H7 (cell line): Measurements from ENCODE around the gene DPP10. TPM values are rescaled to one million over a fixed set of nuclear protein-coding genes. Genes with fewer than 3 reads are reported as not detected.
"Not testable (repeated sequence)": the region's sequence is repeated elsewhere in the genome, so short reads cannot be mapped to it uniquely, and the experiment has no call there.

Experiments
- DNase-seq: peaks from one replicate; pipeline ENCODE4 v3.0.0; 2012
- H3K27me3 ChIP-seq: 2 replicates; pipeline ENCODE4 v1.6.0; 2011; ENCODE audit warnings: mild to moderate bottlenecking, low read length; ENCODE audit not compliant: control insufficient read depth, insufficient read depth
- H3K36me3 ChIP-seq: replicated peaks from 2 replicates; pipeline ENCODE4 v1.5.1; 2011; ENCODE audit warnings: low read length; ENCODE audit not compliant: control insufficient read depth, insufficient read depth
- H3K4me3 ChIP-seq: 2 replicates; pipeline ENCODE4 v1.5.1; 2011; ENCODE audit warnings: low read depth, mild to moderate bottlenecking, control low read depth, low read length, moderate library complexity; ENCODE audit not compliant: insufficient read depth
- total RNA-seq: library from RNA; depleted of rRNA; stranded (reverse); fragments of >200 nt; shearing (Covaris generic); gene quantifications from 2 replicates; pipeline ENCODE4 v1.2.3, GENCODE V29; 2014

The DPP10 gene
- total RNA-seq, 1 experiment from 2014 or later, result 15.6 TPM

GRCh38 chr2:115057473-115057872 lies 615.0 kb downstream of the DPP10 start:
- no peaks in the 10 kb centered on the region for H3K27me3 ChIP-seq
- DNase-seq, result no peak
- no peaks in the 10 kb centered on the region for H3K36me3 ChIP-seq
- no peak overlapping the region for H3K4me3 ChIP-seq

- Histone ChIP-seq H3K36me3 (no peaks in the 10 kb centered on the region), H3K4me3 (no peak overlapping the region), H3K27me3 (no peaks in the 10 kb centered on the region)
- DNase-seq, result no peak
Observed at GRCh38 chr2:115070002-115070401, 627.6 kb downstream of the DPP10 start.

DNA sequence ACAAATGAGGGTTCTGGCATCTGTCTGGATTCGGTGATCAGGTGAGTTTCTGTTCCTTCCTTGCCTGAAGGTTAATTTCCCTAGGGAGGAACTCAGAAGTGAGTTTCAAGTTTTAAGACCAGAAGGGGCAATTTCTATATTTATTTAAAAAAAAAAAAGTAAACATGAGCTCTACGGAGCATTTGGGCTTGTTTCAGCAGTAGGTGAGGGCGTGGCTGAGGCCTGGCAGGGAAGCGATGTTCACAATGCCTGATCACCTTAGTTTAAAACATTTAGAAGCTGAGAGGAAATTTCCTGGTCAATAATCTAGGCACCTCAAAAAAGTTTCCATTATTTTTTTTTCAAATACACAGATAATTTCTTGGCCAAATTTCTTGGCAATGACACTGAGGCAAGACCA lies 629.1 kb downstream of the DPP10 start:
- Histone ChIP-seq H3K4me3 (no peak overlapping the region), H3K36me3 (no peaks in the 10 kb centered on the region), H3K27me3 (no peaks in the 10 kb centered on the region)
- DNase-seq, result no peak

DNA sequence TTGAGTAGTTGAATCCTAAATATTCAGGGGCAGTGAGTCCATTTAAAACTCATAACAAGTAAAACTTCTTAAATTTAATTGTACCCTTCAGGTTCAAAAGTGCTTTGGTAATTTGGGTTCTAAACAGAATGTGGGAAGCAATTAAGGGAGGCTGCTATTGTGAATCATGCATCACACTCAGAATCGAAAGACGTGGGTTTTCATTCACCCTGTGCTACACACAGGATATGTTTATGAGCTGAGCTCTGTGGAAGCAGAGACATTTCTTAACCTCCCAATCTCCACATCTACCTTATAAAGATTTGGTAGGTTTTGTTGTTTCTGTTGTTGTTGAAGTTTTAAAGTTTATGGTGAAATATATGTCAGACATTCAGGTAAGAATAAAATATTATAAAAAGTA lies 633.4 kb downstream of the DPP10 start:
- DNase-seq, result no peak
- Histone ChIP-seq H3K4me3 (no peak overlapping the region), H3K27me3 (no peaks in the 10 kb centered on the region)

GRCh38 chr2:115077626-115078025 lies 635.2 kb downstream of the DPP10 start:
- no peaks in the 10 kb centered on the region for H3K36me3 ChIP-seq
- DNase-seq, result no peak
- no peaks in the 10 kb centered on the region for H3K27me3 ChIP-seq
- no peak overlapping the region for H3K4me3 ChIP-seq

More for the DNA sequence above, 633.4 kb downstream of the DPP10 start:
- H3K36me3 ChIP-seq, result no peaks in the 10 kb centered on the region

- DNase-seq, result peak; percentile 33
- no peaks in the 10 kb centered on the region for H3K27me3 ChIP-seq
- H3K36me3 ChIP-seq, result no peaks in the 10 kb centered on the region
- no peak overlapping the region for H3K4me3 ChIP-seq
Observed at GRCh38 chr2:115083225-115083624, 640.8 kb downstream of the DPP10 start.

- H3K36me3 ChIP-seq, result no peaks in the 10 kb centered on the region
- H3K27me3 ChIP-seq, result no peaks in the 10 kb centered on the region
- no peak for DNase-seq
- H3K4me3 ChIP-seq, result no peak overlapping the region
Observed at GRCh38 chr2:115083711-115084110, 641.3 kb downstream of the DPP10 start.

GRCh38 chr2:115084446-115084845 lies 642.0 kb downstream of the DPP10 start:
- H3K27me3 ChIP-seq, result no peaks in the 10 kb centered on the region
- H3K36me3 ChIP-seq, result no peaks in the 10 kb centered on the region
- H3K4me3 ChIP-seq, result no peak overlapping the region
- DNase-seq, result peak; percentile 9

DNA sequence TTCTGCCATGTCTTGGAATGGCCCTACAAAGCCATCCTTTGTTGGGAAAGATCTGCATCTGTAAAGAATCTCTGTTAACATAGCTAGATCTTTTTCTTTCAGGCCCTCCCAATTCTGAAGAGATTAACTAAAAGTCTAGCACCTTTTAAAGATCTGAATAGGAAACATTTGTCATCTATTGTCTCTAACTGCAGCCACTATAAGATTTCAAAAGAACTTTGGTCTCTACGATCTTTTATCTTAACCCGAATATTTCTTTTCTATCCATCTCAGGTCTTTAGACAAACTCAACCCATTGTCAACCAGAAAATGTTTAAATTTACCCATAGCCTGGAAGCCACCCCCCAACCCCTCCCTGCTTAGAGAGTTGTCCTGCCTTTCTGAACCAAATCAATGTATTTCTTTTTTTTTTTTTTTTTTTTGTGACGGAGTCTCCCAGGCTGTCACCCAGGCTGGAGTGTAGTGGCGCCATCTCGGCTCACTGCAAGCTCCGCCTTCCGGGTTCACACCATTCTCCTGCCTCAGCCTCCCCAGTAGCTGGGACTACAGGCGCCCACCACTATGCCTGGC lies 643.7 kb downstream of the DPP10 start:
- not testable (repeated sequence) for H3K27me3 ChIP-seq, DNase-seq, H3K36me3 ChIP-seq, H3K4me3 ChIP-seq

- no peak overlapping the region for H3K4me3 ChIP-seq
- H3K36me3 ChIP-seq, result no peaks in the 10 kb centered on the region
- no peak for DNase-seq
- H3K27me3 ChIP-seq, result no peaks in the 10 kb centered on the region
Observed at GRCh38 chr2:115094441-115094840, 652.0 kb downstream of the DPP10 start.

GRCh38 chr2:115105966-115106365 lies 663.5 kb downstream of the DPP10 start:
- no peak for DNase-seq
- Histone ChIP-seq H3K27me3 (no peaks in the 10 kb centered on the region), H3K4me3 (no peak overlapping the region), H3K36me3 (no peaks in the 10 kb centered on the region)

GRCh38 chr2:115115135-115115534 lies 672.7 kb downstream of the DPP10 start:
- H3K27me3 ChIP-seq, result no peaks in the 10 kb centered on the region

DNA sequence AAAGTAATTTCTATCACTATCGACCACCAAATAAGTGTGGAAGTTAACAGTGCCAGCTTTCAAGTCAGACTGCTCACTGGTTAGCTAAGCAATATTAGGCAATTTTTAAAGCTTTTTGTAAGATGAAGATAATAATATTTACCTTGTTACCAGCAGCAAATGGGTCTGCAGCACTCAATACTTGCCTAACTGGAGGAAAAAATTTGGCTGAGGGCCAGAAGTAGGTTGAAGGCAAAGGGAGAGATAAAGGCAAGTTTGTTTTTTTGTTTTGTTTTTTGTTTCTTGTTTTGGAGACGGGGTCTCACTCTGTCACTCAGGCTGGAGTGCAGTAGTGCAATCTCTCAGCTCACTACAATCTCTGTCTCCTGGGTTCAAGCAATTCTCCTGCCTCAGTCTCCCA lies 675.9 kb downstream of the DPP10 start:
- no peak overlapping the region for H3K4me3 ChIP-seq
- H3K36me3 ChIP-seq, result no peaks in the 10 kb centered on the region
- DNase-seq, result no peak
- H3K27me3 ChIP-seq, result no peaks in the 10 kb centered on the region

More at GRCh38 chr2:115115135-115115534, 672.7 kb downstream of the DPP10 start:
- no peak overlapping the region for H3K4me3 ChIP-seq
- DNase-seq, result no peak
- no peaks in the 10 kb centered on the region for H3K36me3 ChIP-seq

- Histone ChIP-seq H3K4me3 (no peak overlapping the region), H3K27me3 (no peaks in the 10 kb centered on the region), H3K36me3 (no peaks in the 10 kb centered on the region)
- DNase-seq, result no peak
Observed at GRCh38 chr2:115119086-115119485, 676.6 kb downstream of the DPP10 start.

- H3K4me3 ChIP-seq, result no peak overlapping the region
- DNase-seq, result no peak
- no peaks in the 10 kb centered on the region for H3K27me3 ChIP-seq
- no peaks in the 10 kb centered on the region for H3K36me3 ChIP-seq
Observed at GRCh38 chr2:115122701-115123100, 680.3 kb downstream of the DPP10 start.

DNA sequence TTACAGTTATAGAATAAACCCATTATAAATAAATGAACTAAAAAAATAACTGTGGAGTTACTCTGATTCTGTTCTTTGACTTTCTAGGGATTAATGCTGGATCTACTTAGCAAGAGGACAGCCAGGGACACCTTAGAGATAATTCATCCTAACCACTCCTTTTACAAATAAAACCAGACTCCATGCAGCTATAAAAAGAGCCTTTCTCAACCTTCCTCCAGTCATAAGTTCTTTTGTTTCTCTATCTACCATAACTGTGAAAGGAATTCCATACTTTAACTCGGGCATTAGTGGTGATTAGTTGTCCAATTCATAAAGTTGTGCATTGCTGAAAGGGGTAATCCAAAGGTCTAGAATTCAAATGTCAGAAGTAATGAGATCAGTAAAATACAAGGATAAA lies 682.4 kb downstream of the DPP10 start:
- no peak for DNase-seq
- Histone ChIP-seq H3K36me3 (no peaks in the 10 kb centered on the region), H3K27me3 (no peaks in the 10 kb centered on the region), H3K4me3 (no peak overlapping the region)
